GM21447 (cell line): ENCODE results near the gene NR0B2.

Experiments
- ATAC-seq: cut with Tn5 transposase; IDR thresholded peaks from one replicate; pipeline ENCODE4 v1.9.1; 2021; ENCODE audit not compliant: unreplicated experiment

Gene NR0B2

GRCh38 chr1:26936823-26937222, 23.0 kb upstream of the NR0B2 start:
- no peak for ATAC-seq

GRCh38 chr1:26932531-26932930, 18.8 kb upstream of the NR0B2 start:
- no peak for ATAC-seq

- ATAC-seq = no peak
These were observed 9.9 kb upstream of the NR0B2 start for GRCh38 chr1:26923711-26924110.

GRCh38 chr1:26922901-26923300, 9.1 kb upstream of the NR0B2 start:
- no peak for ATAC-seq

- ATAC-seq = no peak
These were observed 8.6 kb upstream of the NR0B2 start for GRCh38 chr1:26922431-26922729.

GRCh38 chr1:26921540-26922430, 8.0 kb upstream of the NR0B2 start, which contains the start of gene NUDC:
NUDC (plus strand) TSS chr1:26921743; CDS start chr1:26921849, 106 bp downstream.
- peak; percentile 96 for ATAC-seq

GRCh38 chr1:26921126-26921539, 7.4 kb upstream of the NR0B2 start:
- peak; percentile 27 for ATAC-seq

- no peak for ATAC-seq
These were observed 1.5 kb upstream of the NR0B2 start for GRCh38 chr1:26915204-26915842.

GRCh38 chr1:26913389-26913753, 404 bp downstream of the NR0B2 start:
- ATAC-seq = no peak

- no peak for ATAC-seq
These were observed 1.7 kb downstream of the NR0B2 start for GRCh38 chr1:26912147-26912490.

GRCh38 chr1:26911399-26912146, 2.2 kb downstream of the NR0B2 start:
- no peak for ATAC-seq

GRCh38 chr1:26910343-26911160, 3.2 kb downstream of the NR0B2 start:
- no peak for ATAC-seq

- ATAC-seq = no peak
These were observed 3.8 kb downstream of the NR0B2 start for GRCh38 chr1:26909951-26910342.

GRCh38 chr1:26907071-26907917, 6.5 kb downstream of the NR0B2 start:
- no peak for ATAC-seq

GRCh38 chr1:26900815-26901511, 12.8 kb downstream of the NR0B2 start:
- ATAC-seq = no peak

GRCh38 chr1:26900001-26900814, 13.6 kb downstream of the NR0B2 start, which contains the start of gene GPATCH3:
GPATCH3 (minus strand) TSS chr1:26900467; CDS start chr1:26900442, 25 bp downstream.
- ATAC-seq = peak; percentile 82

GRCh38 chr1:26897351-26897750, 16.4 kb downstream of the NR0B2 start:
- ATAC-seq = no peak

GRCh38 chr1:26894263-26894662, 19.5 kb downstream of the NR0B2 start:
- no peak for ATAC-seq

- peak; percentile 17 for ATAC-seq
These were observed 23.3 kb downstream of the NR0B2 start for GRCh38 chr1:26890467-26890796.
